Neural progenitor cell (in vitro differentiated cells): ENCODE measurements around the gene SERPINB11.

Source experiments
- CTCF ChIP-seq: fragments of 200-600 bp; sonication (generic); IDR thresholded peaks from 2 replicates; pipeline ENCODE4 v1.5.1; 2017; ENCODE audit warnings: antibody characterized with exemption, mild to moderate bottlenecking
- EZH2 ChIP-seq: fragments of 200-600 bp; sonication (generic); IDR thresholded peaks from 2 replicates; pipeline ENCODE4 v1.6.1; 2017; ENCODE audit warnings: antibody characterized with exemption, mild to moderate bottlenecking, moderate library complexity

GRCh38 chr18:63697097-63697660 is 5.6 kb upstream of the SERPINB11 start:
- TF ChIP-seq CTCF, result no peak
- TF ChIP-seq EZH2, result no peak
